ENCODE results near the gene KRT74.

The KRT74 gene

DNA sequence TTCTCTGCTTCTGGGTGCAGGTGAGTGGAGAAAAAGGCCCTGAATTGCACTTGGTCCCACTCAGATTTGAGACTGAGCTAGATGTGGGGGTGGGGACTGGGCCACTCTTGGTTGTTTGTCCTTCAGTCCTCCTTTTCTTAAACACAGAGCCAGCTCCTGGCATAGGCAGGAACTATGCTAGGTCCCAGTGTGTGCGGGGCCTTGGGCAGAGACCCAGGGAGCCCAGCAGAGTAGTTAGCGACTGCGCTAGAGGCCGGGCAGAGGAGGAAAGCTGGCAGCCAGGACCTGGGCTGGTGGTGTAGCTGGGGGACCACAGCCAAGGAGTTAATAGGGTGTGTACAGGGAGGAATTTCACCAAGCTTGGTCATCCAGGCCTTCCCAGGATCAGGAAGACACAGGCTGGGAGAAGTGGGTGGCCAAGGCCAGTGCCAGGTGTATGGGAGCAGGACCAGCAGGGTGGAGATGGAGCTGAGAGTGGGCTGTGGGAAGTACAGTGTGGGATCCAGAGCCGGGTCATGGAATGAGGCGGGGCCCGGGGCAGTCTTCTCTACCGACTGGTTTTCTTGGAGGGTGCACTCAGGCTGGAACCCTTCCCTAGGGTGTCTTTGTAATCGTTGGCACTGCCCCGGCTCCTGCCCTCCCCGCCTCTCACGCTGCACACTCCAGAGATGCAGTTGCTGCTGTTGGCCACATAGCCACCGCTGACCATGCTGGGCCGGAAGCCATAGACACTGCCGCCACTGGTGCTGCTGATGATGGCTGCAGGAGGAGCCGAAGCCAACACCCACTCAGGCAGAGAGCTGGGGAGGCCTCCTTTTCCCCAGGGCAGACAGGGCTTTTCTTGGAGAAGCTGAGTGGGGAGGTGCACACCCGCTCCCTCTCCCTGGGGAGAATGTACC, 29.4 kb downstream of the KRT74 start:
- in situ Hi-C loops (cut with MboI; ENCODE audit: low pct_unique_long_range_greater_than_20kb, low sequenced_read_pairs), result no loop called here
- DNase-seq, result no peak

DNA sequence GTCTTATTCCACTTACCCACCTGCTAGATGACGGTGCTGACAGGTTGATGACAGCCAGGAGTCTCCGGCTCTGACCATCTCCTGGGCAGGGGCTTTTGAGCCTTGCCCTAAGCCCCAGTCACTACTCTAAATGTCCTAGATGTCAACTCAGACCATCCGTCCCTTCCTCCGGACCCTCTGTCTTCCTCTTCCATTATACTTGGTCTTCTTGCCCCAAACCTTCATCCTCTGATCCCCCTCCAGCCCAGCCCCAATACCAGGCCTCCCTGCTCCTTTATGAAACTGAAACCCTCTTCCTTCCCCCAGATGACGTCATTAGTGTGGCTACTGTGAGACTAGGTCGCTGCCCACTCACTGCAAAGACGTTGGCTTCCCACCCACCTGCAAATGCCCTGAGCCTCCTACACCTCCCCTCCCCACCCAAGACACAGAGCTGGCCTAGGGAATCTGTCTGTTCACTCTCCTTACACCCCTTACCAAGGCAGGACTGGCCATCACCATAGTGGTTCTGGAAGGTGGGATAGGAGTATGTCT, 30.8 kb downstream of the KRT74 start:
- in situ Hi-C loops (cut with MboI; ENCODE audit: low pct_unique_long_range_greater_than_20kb, low sequenced_read_pairs), result no loop called here
- no peak for DNase-seq

GRCh38 chr12:52542157-52542556, 31.5 kb downstream of the KRT74 start:
- no peak for DNase-seq
- in situ Hi-C loops (cut with MboI; ENCODE audit: low pct_unique_long_range_greater_than_20kb, low sequenced_read_pairs), result no loop called here

GRCh38 chr12:52541709-52542108, 31.9 kb downstream of the KRT74 start:
- no peak for DNase-seq
- in situ Hi-C loops (cut with MboI; ENCODE audit: low pct_unique_long_range_greater_than_20kb, low sequenced_read_pairs), result no loop called here

DNA sequence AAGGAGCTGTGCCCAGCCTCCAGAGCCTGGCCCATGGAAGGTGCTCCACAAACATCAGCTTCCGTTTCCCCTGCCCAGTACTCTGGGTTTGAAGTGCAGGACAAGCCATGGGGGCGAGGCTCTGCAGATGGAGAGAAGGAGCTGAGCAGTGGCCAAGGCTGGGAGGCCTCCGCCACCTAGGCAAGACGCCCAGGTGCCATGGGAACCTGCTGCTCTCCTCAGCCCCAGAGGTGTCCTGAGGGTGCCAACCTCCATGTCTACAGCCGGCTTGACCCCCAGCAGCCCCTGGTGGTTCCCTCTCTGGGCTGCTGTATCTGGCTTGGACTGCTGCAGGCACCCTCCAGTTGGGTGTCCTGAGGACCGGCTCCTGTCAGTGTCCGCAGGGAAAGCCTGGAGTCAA, 33.1 kb downstream of the KRT74 start:
- DNase-seq, result no peak
- in situ Hi-C loops (cut with MboI; ENCODE audit: low pct_unique_long_range_greater_than_20kb, low sequenced_read_pairs), result no loop called here

- in situ Hi-C loops (cut with MboI; ENCODE audit: low pct_unique_long_range_greater_than_20kb, low sequenced_read_pairs), result no loop called here
- DNase-seq, result no peak
These were observed 33.8 kb downstream of the KRT74 start for GRCh38 chr12:52539821-52540173.

DNA sequence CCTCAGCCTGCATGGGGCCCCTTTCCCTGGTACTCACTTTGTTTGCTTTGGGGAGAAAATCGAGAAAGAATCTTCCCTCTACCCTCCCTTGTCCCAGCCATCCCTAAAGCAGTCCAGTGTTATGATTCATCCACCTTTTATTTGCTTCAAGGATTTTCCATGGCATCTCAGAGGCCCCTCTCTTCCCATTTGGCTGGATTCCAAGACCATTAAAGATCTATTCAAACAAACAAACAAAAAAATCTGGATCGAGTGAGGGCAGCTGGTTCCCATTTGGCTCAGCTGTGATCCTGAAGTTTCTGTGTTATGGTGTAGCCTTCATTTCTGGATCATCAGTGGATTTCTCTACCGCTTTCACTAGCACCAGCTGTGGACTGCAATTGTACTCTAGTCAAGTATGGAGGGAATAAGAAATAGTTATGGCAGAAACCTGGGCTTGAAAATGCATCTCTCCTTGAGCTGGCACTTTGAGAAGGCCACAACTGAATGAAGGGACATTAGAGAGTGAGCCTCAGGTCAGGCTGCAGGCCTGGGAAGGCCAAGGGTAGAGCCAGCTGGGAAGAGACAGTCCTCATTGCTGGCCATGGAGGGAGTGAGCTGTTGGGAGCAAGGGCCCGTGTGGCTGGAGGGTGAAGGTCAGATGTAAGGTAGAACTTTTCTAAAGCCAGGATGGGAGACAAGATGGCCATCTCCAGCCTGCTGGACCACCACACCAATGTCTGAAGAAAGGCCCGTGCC, 34.4 kb downstream of the KRT74 start:
- no peak for DNase-seq
- in situ Hi-C loops (cut with MboI; ENCODE audit: low pct_unique_long_range_greater_than_20kb, low sequenced_read_pairs), result no loop called here

GRCh38 chr12:52537101-52537500, 36.5 kb downstream of the KRT74 start:
- DNase-seq, result no peak
- in situ Hi-C loops (cut with MboI; ENCODE audit: low pct_unique_long_range_greater_than_20kb, low sequenced_read_pairs), result no loop called here

DNA sequence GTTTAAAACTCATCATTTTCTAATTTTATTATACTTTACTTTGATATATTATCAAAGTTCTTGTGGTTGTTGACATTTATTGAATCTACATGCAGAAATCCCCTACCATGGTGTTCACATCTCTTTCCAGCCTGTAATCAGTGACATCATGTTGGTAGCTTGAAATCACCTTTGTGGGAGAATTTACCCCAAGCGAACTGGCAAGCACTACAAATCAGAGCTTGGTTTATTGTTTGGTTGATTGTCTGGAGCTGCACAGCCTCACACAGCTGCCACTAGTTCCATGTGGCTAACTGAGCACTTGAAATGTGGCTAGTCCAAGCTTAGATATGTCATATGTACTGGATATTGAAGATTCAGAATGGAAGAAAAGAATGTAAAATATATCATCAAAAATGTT, 38.1 kb downstream of the KRT74 start:
- in situ Hi-C loops (cut with MboI; ENCODE audit: low pct_unique_long_range_greater_than_20kb, low sequenced_read_pairs), result no loop called here
- no peak for DNase-seq

DNA sequence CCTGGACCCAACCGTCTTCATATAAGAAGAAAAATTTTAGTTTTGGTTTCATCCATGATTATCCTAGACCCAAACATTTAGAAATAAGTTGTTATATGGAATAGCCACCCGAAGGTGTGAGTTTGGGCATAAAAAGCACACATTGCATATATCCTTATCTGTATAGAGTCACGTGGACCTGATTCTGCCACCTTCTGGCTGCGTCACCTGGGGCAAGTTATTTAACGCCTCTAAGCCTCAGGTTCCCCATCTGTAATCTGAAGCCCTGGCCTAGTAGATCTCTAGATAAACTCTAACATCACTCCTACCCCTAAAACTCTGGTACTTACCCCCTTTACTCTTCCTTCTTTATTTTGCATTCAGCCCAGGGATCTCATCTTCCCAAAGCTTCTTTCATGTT, 39.2 kb downstream of the KRT74 start:
- DNase-seq, result no peak
- in situ Hi-C loops (cut with MboI; ENCODE audit: low pct_unique_long_range_greater_than_20kb, low sequenced_read_pairs), result no loop called here

DNA sequence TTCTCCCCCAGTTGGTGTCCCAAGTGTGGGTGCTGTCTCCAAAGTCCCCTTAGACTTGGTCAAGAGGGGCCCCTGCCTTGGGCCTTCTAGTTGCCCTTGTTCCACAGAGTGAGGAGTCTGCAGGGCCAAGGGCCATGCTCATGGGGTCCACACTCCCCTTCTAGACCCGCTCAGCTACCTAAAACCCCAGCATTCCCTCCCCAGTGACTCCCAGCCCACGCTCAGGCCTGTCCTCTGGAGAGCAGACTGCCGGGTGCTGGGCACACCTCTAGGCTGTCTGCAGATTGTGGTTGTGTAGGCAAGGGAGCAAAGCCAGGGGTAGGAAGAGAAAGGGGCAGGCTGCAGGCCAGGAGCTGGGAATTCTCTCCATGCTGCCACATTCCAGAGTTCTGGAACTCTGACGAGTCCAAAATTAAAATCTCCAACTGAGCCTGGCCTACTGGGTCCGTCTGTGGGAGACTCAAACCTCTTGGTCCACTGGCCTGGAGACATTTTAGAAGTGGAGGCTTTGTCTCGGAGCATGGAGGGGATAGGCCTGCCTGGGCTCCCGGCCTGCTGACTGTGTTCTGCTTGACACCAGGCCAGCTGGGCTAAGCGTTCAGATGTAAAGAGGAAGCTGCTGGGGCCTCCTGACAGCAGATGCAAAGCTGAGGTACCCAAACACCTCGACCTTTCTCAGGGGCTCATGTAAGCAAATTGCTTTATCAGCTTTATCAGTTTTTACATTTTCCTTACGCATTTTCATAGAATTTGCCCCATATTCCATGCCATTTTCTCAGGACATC, 39.8 kb downstream of the KRT74 start:
- DNase-seq, result no peak
- in situ Hi-C loops (cut with MboI; ENCODE audit: low pct_unique_long_range_greater_than_20kb, low sequenced_read_pairs), result no loop called here

- in situ Hi-C loops (cut with MboI; ENCODE audit: low pct_unique_long_range_greater_than_20kb, low sequenced_read_pairs), result no loop called here
- no peak for DNase-seq
These were observed 41.0 kb downstream of the KRT74 start for GRCh38 chr12:52532636-52533035.

DNA sequence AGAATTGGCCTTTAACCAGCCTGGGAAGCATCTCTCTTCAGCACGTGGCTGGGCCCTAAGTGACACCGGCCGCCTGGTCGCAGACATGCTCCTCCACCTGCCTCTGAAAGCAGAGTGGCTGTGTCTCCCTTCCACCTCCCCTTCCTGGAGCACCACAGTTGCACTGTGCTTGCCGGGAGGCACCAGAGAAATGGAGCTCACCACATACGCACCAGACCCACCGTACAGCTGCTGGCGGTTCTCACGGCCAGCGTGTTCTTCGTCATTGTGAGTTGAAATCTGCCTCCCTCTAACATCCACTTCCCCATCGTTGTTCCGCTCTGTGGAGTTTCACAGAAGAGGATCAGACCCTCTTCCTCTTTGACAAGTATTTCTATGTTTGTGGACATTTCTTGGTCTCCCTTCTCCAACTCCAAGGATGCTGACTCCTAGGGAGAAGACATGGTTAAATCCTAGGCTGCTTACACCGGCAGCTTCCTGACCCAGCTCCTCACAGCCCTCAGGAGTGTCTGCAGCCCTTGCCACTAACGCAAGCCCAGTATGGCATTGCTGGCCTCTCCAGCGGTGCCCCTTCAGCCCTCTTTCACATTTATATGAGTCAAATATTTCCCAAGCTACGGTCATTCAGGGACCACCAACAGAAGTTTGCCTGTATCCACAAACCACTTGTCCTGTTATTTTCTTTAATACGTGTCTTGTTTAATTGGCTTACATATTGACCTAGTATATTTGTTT, 41.9 kb downstream of the KRT74 start:
- in situ Hi-C loops (cut with MboI; ENCODE audit: low pct_unique_long_range_greater_than_20kb, low sequenced_read_pairs), result no loop called here
- DNase-seq, result peak; percentile 10

GRCh38 chr12:52530905-52531304, 42.7 kb downstream of the KRT74 start:
- in situ Hi-C loops (cut with MboI; ENCODE audit: low pct_unique_long_range_greater_than_20kb, low sequenced_read_pairs), result no loop called here
- DNase-seq, result no peak

DNA sequence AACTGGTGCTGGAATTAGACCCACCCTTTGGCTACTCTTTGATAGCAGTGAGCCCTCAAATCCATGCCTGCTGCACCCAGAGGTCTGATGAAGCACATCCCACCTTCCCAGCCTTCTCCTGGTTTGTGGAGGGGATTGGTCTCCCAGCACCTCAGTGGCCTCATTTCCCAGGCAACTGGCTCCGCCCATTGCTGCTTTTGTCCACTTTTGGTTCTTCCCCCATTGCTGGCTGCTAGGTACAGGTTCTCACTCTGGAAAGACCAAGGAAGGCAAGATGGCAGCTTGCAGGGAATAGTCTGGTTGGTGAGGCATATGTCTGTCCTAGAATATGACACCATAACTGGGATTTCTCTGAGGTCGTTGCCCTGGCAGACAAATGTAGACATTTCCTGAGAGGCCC, 43.3 kb downstream of the KRT74 start:
- no peak for DNase-seq
- in situ Hi-C loops (cut with MboI; ENCODE audit: low pct_unique_long_range_greater_than_20kb, low sequenced_read_pairs), result no loop called here

DNA sequence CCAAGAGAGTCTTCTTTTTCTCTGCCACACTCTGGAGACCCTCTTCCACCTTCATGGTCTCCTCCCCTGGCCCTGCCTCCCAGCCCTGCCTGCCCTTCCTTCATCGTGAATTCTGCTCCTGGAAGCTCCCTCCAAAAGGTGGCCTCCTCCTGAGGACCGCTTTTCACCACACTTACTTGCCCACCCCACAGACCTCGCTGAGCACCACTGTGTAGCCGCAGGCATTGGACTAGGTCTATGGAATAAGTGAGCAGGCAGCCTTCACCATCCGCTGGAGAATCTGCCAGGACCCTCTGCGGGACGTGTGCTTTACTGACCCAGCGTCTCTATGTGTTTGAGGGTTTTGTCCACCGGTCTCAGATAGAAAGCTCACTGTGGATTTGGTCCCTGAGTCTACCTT, 43.8 kb downstream of the KRT74 start:
- in situ Hi-C loops (cut with MboI; ENCODE audit: low pct_unique_long_range_greater_than_20kb, low sequenced_read_pairs), result no loop called here
- DNase-seq, result no peak

- DNase-seq, result no peak
- in situ Hi-C loops (cut with MboI; ENCODE audit: low pct_unique_long_range_greater_than_20kb, low sequenced_read_pairs), result no loop called here
These were observed 44.2 kb downstream of the KRT74 start for GRCh38 chr12:52529417-52529816.

GRCh38 chr12:52528641-52529143, 45.0 kb downstream of the KRT74 start:
- no peak for DNase-seq
- in situ Hi-C loops (cut with MboI; ENCODE audit: low pct_unique_long_range_greater_than_20kb, low sequenced_read_pairs), result no loop called here
